KMS-11 (cell line): Measurements from ENCODE around the gene PRSS23.

Experiments used
- H2AFZ ChIP-seq: fragments of 200-600 bp; sonication (generic); 2 replicates; pipeline ENCODE4 v1.6.1; 2016; ENCODE audit warnings: antibody characterized with exemption, mixed run types, low read depth
- H3K27ac ChIP-seq: fragments of 200-600 bp; sonication (generic); 2 replicates; pipeline ENCODE4 v1.6.1; 2016; ENCODE audit warnings: mild to moderate bottlenecking, mixed run types
- H3K27me3 ChIP-seq: fragments of 200-600 bp; sonication (generic); 2 replicates; pipeline ENCODE4 v1.6.1; 2017; ENCODE audit warnings: mild to moderate bottlenecking, low read depth, mixed run types, moderate library complexity; ENCODE audit not compliant: insufficient read depth
- H3K36me3 ChIP-seq: fragments of 200-600 bp; sonication (generic); 2 replicates; pipeline ENCODE4 v1.6.1; 2017; ENCODE audit warnings: mild to moderate bottlenecking, mixed run types; ENCODE audit not compliant: insufficient read depth
- H3K4me1 ChIP-seq: fragments of 200-600 bp; sonication (generic); 2 replicates; pipeline ENCODE4 v1.6.1; 2016; ENCODE audit warnings: mild to moderate bottlenecking, low read depth, mixed run types; ENCODE audit not compliant: poor library complexity, severe bottlenecking
- H3K4me2 ChIP-seq: fragments of 200-600 bp; sonication (generic); 2 replicates; pipeline ENCODE4 v1.7.0; 2016; ENCODE audit warnings: mild to moderate bottlenecking, mixed run types
- H3K4me3 ChIP-seq: fragments of 200-600 bp; sonication (generic); IDR thresholded peaks from 2 replicates; pipeline ENCODE4 v1.6.1; 2017; ENCODE audit warnings: low read depth, low read length, mixed read lengths; ENCODE audit not compliant: insufficient read depth
- H3K79me2 ChIP-seq: fragments of 200-600 bp; sonication (generic); 2 replicates; pipeline ENCODE4 v1.6.1; 2016; ENCODE audit warnings: low read depth, mixed run types; ENCODE audit not compliant: insufficient read depth
- H3K9ac ChIP-seq: fragments of 200-600 bp; sonication (generic); 2 replicates; pipeline ENCODE4 v1.6.1; 2016; ENCODE audit warnings: mild to moderate bottlenecking, mixed run types
- H4K20me1 ChIP-seq: fragments of 200-600 bp; sonication (generic); 2 replicates; pipeline ENCODE4 v1.6.1; 2016; ENCODE audit warnings: mild to moderate bottlenecking, mixed run types; ENCODE audit not compliant: insufficient read depth
- CTCF ChIP-seq: fragments of 200-600 bp; sonication (generic); conservative IDR thresholded peaks from 2 replicates; pipeline ENCODE4 v1.6.1; 2017; ENCODE audit warnings: low read depth, mild to moderate bottlenecking, antibody characterized with exemption, low read length, moderate library complexity, mixed read lengths

Gene PRSS23

GRCh38 chr11:86785576-86785975 is 14.8 kb upstream of the PRSS23 start:
- Histone ChIP-seq H3K27me3 (no peaks in the 10 kb centered on the region), H3K27ac (no peak overlapping the region), H3K4me3 (no peak overlapping the region), H4K20me1 (no peaks in the 10 kb centered on the region), H3K9ac (no peak overlapping the region), H3K4me1 (peaks cover 13% of the 10 kb centered on the region), H3K36me3 (no peaks in the 10 kb centered on the region), H3K4me2 (no peak overlapping the region), H3K79me2 (no peaks in the 10 kb centered on the region), H2AFZ (no peak overlapping the region)
- TF ChIP-seq CTCF = no peak

GRCh38 chr11:86787018-86787536 is 13.3 kb upstream of the PRSS23 start:
- Histone ChIP-seq H3K36me3 (no peaks in the 10 kb centered on the region), H4K20me1 (no peaks in the 10 kb centered on the region), H3K79me2 (no peaks in the 10 kb centered on the region), H3K4me2 (no peak overlapping the region), H2AFZ (no peak overlapping the region), H3K4me3 (no peak overlapping the region), H3K27ac (no peak overlapping the region), H3K27me3 (no peaks in the 10 kb centered on the region), H3K9ac (no peak overlapping the region), H3K4me1 (peaks cover 24% of the 10 kb centered on the region)
- no peak for TF ChIP-seq CTCF

- Histone ChIP-seq H3K4me1 (peaks cover 24% of the 10 kb centered on the region), H4K20me1 (no peaks in the 10 kb centered on the region), H3K79me2 (no peaks in the 10 kb centered on the region), H3K27me3 (no peaks in the 10 kb centered on the region), H2AFZ (no peak overlapping the region), H3K9ac (no peak overlapping the region), H3K36me3 (no peaks in the 10 kb centered on the region), H3K4me3 (no peak overlapping the region), H3K4me2 (no peak overlapping the region), H3K27ac (no peak overlapping the region)
- TF ChIP-seq CTCF = no peak
These were observed 12.7 kb upstream of the PRSS23 start for GRCh38 chr11:86787656-86788055.

- H4K20me1 ChIP-seq = no peaks in the 10 kb centered on the region
- H3K4me2 ChIP-seq = peak overlapping the region; percentile 11; the same call in 1 of the 2 replicates
- no peak overlapping the region for H3K27ac ChIP-seq
- no peaks in the 10 kb centered on the region for H3K27me3 ChIP-seq
- H3K4me1 ChIP-seq = peaks cover 19% of the 10 kb centered on the region
- no peak for TF ChIP-seq CTCF
- no peaks in the 10 kb centered on the region for H3K36me3 ChIP-seq
- H3K9ac ChIP-seq = no peak overlapping the region
- H2AFZ ChIP-seq = peak overlapping the region; percentile 5; the same call in 1 of the 2 replicates
- H3K4me3 ChIP-seq = no peak overlapping the region
- no peaks in the 10 kb centered on the region for H3K79me2 ChIP-seq
These were observed 10.1 kb upstream of the PRSS23 start for GRCh38 chr11:86790195-86790725.
